ENCODE measurements around the gene HDAC11. TPM values are rescaled to one million over a fixed set of nuclear protein-coding genes. Genes with fewer than 3 reads are reported as not detected.

HDAC11 gene
- total and polyA plus RNA-seq, 9 of the 15 experiments (the other 6 are each of a cell fraction or from before 2014, with no cell fraction given): 0.60 to 6.0 (median 4.5) TPM

GRCh38 chr3:13463618-13464400 lies 16.3 kb upstream of the HDAC11 start:
- Histone ChIP-seq H3K9ac (ENCODE audit: insufficient read depth in 1 of 2, low read depth in 2 of 2, low read length in 2 of 2) (no peak overlapping the region), H3K4me2 (ENCODE audit: insufficient read depth, low read length) (no peak overlapping the region), H3K4me1 (replicated peaks in 1 of 2; ENCODE audit: control insufficient read depth in 2 of 2, insufficient read depth in 2 of 2, low read length in 2 of 2) (peaks cover 4 to 14% of the 10 kb centered on the region in 2 experiments; a peak in 4 of 5 replicates), H3K27ac (ENCODE audit: extremely low read depth, low read depth, low read length) (no peak overlapping the region), H3K36me3 (ENCODE audit: control insufficient read depth, insufficient read depth, low read length) (no peaks in the 10 kb centered on the region), H4K20me1 (replicated peaks; ENCODE audit: control insufficient read depth, insufficient read depth, low read length) (no peaks in the 10 kb centered on the region), H3K9me1 (ENCODE audit: control insufficient read depth, insufficient read depth, low read length) (no peaks in the 10 kb centered on the region), H3K9me3 (replicated peaks; ENCODE audit: control insufficient read depth, insufficient read depth, low read depth, low read length) (no peaks in the 10 kb centered on the region), H2AFZ (ENCODE audit: low read depth, low read length) (no peak overlapping the region), H3K27me3 (ENCODE audit: control insufficient read depth in 2 of 2, insufficient read depth in 2 of 2, low read length in 2 of 2) (peaks cover 6 to 25% of the 10 kb centered on the region in 2 experiments; a peak in 3 of 5 replicates), H3K4me3 (no peak overlapping the region), H3K79me2 (ENCODE audit: control insufficient read depth, insufficient read depth, low read length) (no peaks in the 10 kb centered on the region)
- CTCF ChIA-PET (ENCODE audit: low intra/inter-chr PET ratio): no interaction called here
- 19% methylated on average over 11 of the region's 11 CpGs for WGBS (ENCODE audit: insufficient coverage, low coverage, missing lambda C conversion rate)
- no TSS peak for BruUV-seq (replicated peaks)
- FAIRE-seq (no peak), ATAC-seq (no peak), DNase-seq (ENCODE audit: extremely low read depth in 1 of 4, low spot score in 3 of 4) (peak in 1 of 4 experiments; percentile 4)
- intact Hi-C loops (cut with micrococcal nuclease): loop anchor here (5.0 kb wide), 1 partner anchor 262 kb away; no protein-coding TSS in a partner anchor
- in situ Hi-C loops (cut with MboI): loop anchor here (5.0 kb wide), 1 partner anchor 377 kb away; no protein-coding TSS in a partner anchor
- POLR2A ChIA-PET: interaction anchor here (0.6 to 1.7 kb wide), 3 partner anchors 11 to 237 kb away, joined by 3 to 6 read pairs (median 3); partner anchors contain the start of gene HDAC11
- no peak for TF ChIP-seq SRSF3 (IDR thresholded peaks at IDR 0.05; ENCODE audit: insufficient read depth, low read length)
- no peak for TF ChIP-seq ZNF197 (CRISPR knock-in tag; IDR thresholded peaks at IDR 0.05; ENCODE audit: low read depth)
- no peak for TF ChIP-seq TAF15 (IDR thresholded peaks at IDR 0.05; ENCODE audit: low read depth, low read length)
- TF ChIP-seq REST (IDR thresholded peaks at IDR 0.05; ENCODE audit: borderline replicate concordance): peak; percentile 65
- TF ChIP-seq REST (CRISPR knock-in tag; IDR thresholded peaks at IDR 0.05; ENCODE audit: low read depth): no peak
- TF ChIP-seq TCF3 (CRISPR knock-in tag; IDR thresholded peaks at IDR 0.05): no peak
- no peak for TF ChIP-seq FOXP1 (CRISPR knock-in tag; IDR thresholded peaks at IDR 0.05)
- TF ChIP-seq SNIP1 (IDR thresholded peaks at IDR 0.05; ENCODE audit: low read depth): no peak
- TF ChIP-seq PHB (CRISPR knock-in tag; IDR thresholded peaks at IDR 0.05): 0 out of 2 replicates have a peak, but pooled peaks have one; percentile 32
- no peak for TF ChIP-seq MAFG (tag; conservative IDR thresholded peaks at IDR 0.05)
- no peak for TF ChIP-seq ZNF512 (tag; IDR thresholded peaks at IDR 0.05)
- no peak for TF ChIP-seq FUS (optimal IDR thresholded peaks at IDR 0.05; ENCODE audit: low read depth, low read length)

Data from K562 (cell line).